GM12865 (cell line): Measurements from ENCODE around the gene KLHL29.

ENCODE experiments used
- DNase-seq: peaks from one replicate; pipeline ENCODE4 v3.0.0; 2010; ENCODE audit warnings: low read depth
- H3K4me3 ChIP-seq: 2 replicates; pipeline ENCODE4 v1.5.1; 2011; ENCODE audit warnings: mild to moderate bottlenecking, low read depth, low read length, control low read depth
- CTCF ChIP-seq: IDR thresholded peaks from 2 replicates; pipeline ENCODE4 v1.5.1; 2011; ENCODE audit warnings: low read length, control low read depth, low read depth, inconsistent platforms; ENCODE audit not compliant: insufficient read depth; ENCODE audit errors: missing control alignments

The KLHL29 gene

GRCh38 chr2:23366720-23367119, 18.3 kb upstream of the KLHL29 start:
- no peak for TF ChIP-seq CTCF
- H3K4me3 ChIP-seq: no peak overlapping the region
- DNase-seq: no peak

DNA sequence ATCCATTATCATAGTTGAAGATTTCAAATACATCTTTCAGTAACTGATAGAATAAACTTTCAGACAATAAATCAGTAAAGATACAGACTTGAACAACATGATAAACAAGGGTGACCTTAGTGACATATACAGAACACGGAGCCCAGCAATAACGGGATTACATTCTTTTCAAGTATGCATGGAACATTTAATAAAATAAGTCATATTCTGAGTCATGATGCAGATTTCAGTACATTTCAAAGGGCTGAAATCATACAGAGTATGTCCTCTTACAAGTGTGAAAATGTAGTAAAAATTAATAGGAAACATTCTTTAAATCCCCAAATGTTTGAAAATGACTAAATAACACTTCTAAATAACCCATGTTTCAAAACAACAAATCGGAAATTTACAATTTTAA, 17.2 kb upstream of the KLHL29 start:
- no peak for TF ChIP-seq CTCF
- no peak for DNase-seq
- no peak overlapping the region for H3K4me3 ChIP-seq

DNA sequence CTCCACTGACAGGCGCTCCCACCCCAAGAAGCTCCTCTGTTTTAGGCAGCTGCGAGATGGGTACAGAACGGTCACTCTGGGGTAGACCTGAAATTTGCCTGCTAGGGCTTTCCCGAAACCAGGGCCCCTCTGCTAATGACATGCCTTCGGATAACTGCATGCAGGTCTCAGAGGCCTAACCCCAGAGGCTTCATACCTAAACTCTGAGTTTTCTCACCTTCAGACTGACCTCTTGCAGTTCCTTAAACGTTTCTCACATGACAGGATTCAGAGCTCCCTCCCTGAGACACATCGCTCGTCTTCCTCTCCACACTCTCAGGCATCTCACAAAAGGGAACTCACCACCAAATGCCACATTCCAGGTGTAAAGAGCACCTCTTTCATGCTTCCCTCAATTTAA, 11.3 kb upstream of the KLHL29 start:
- no peak for DNase-seq
- TF ChIP-seq CTCF: no peak
- H3K4me3 ChIP-seq: no peak overlapping the region

- no peak for TF ChIP-seq CTCF
- no peak overlapping the region for H3K4me3 ChIP-seq
- peak; percentile 59 for DNase-seq
Measured at GRCh38 chr2:23375448-23375847, 9.5 kb upstream of the KLHL29 start.

- no peak overlapping the region for H3K4me3 ChIP-seq
- DNase-seq: peak; percentile 46
- no peak for TF ChIP-seq CTCF
Measured at GRCh38 chr2:23376075-23376474, 8.9 kb upstream of the KLHL29 start.

GRCh38 chr2:23376972-23377371, 8.0 kb upstream of the KLHL29 start:
- DNase-seq: no peak
- TF ChIP-seq CTCF: no peak
- no peak overlapping the region for H3K4me3 ChIP-seq

GRCh38 chr2:23377771-23378170, 7.2 kb upstream of the KLHL29 start:
- DNase-seq: no peak
- no peak for TF ChIP-seq CTCF
- no peak overlapping the region for H3K4me3 ChIP-seq
